Uterus (tissue), 2 donors: ENCODE data around the gene OSBPL1A.

Experiments
- CTCF ChIP-seq, 4 experiments: fragments of 200-600 bp in 2 of 4; fragments of 450-650 bp in 2 of 4; sonication (generic) in 2 of 4; IDR thresholded peaks; one replicate each; pipeline ENCODE4 v1.5.1; 2016 to 2019; ENCODE audit warnings: antibody characterized with exemption in 4 of 4, mild to moderate bottlenecking in 2 of 4, moderate library complexity in 1 of 4
- POLR2A ChIP-seq, 2 donors: fragments of 450-650 bp; IDR thresholded peaks; one replicate each; pipeline ENCODE4 v1.6.1; 2016; ENCODE audit warnings: antibody characterized with exemption in 2 of 2, mild to moderate bottlenecking in 1 of 2, moderate library complexity in 1 of 2

DNA sequence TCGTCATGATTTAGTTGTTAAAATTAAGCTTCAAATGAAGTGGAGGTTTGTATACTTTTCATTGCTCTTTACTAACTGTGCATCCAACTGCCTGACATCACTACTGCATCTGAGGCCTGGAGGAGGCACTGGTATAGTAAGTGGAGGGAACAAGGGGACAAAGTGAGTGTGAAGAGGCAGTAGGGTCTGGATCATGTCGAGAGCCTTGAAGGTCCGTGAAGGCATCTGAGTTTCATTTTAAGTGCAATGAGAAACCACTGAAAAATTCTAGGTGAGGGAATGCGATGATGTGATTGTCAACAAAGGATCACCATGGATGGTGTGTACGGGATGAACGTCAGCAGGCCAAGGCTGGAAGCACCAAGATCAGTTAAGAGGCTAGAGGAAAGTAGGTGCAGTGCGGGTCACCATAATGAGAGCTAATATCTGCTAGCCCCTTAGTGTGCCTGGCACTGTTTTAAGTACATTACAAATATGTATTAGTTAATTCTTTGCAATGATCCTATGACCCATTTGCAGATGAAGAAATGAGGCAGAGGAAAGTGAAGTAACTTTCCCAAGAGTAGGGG, 162.7 kb downstream of the OSBPL1A start:
- TF ChIP-seq POLR2A (IDR thresholded peaks at IDR 0.05) (no peak), CTCF (IDR thresholded peaks at IDR 0.05) (no peak)
